Stimulated activated CD4-positive, alpha-beta T cell treated with anti-CD3 and anti-CD28 coated beads, TNF-alpha, amount 100 ng/mL, for 1 hour (primary cell): ENCODE measurements around the gene NOS3.
"Not testable (repeated sequence)": the region's sequence is repeated elsewhere in the genome, so short reads cannot be mapped to it uniquely, and the experiment has no call there.

ENCODE experiments used
- DNase-seq, 3 donors: peaks; one replicate each; pipeline ENCODE4 v3.0.0-alpha.2; 2020; ENCODE audit warnings: low read depth in 3 of 3, low spot score in 1 of 3

NOS3 gene

GRCh38 chr7:150999497-151000230, 8.8 kb downstream of the NOS3 start:
- no peak for DNase-seq

GRCh38 chr7:151000897-151001495, 10.2 kb downstream of the NOS3 start:
- no peak for DNase-seq

- DNase-seq, result no peak
These were observed 10.7 kb downstream of the NOS3 start for GRCh38 chr7:151001546-151001945.

- no peak for DNase-seq
These were observed 12.8 kb downstream of the NOS3 start for GRCh38 chr7:151003572-151003971.

GRCh38 chr7:151005566-151005965, 14.7 kb downstream of the NOS3 start:
- DNase-seq, result no peak

GRCh38 chr7:151006590-151007300, 15.9 kb downstream of the NOS3 start:
- DNase-seq, result no peak

- DNase-seq, result no peak
These were observed 16.7 kb downstream of the NOS3 start for GRCh38 chr7:151007469-151007898.

GRCh38 chr7:151008143-151008510, 17.3 kb downstream of the NOS3 start:
- DNase-seq, result no peak

- peak; percentile 42 to 80 (median 52) for DNase-seq
These were observed 17.9 kb downstream of the NOS3 start for GRCh38 chr7:151008511-151009323.

- no peak for DNase-seq
These were observed 18.7 kb downstream of the NOS3 start for GRCh38 chr7:151009327-151010036.

GRCh38 chr7:151010037-151010306, 19.2 kb downstream of the NOS3 start:
- DNase-seq, result no peak

- no peak for DNase-seq
These were observed 19.7 kb downstream of the NOS3 start for GRCh38 chr7:151010307-151011096.

GRCh38 chr7:151011097-151011409, 20.2 kb downstream of the NOS3 start:
- DNase-seq, result no peak

- DNase-seq, result not testable (repeated sequence)
These were observed 20.8 kb downstream of the NOS3 start for GRCh38 chr7:151011616-151012015.

- DNase-seq, result no peak
These were observed 21.3 kb downstream of the NOS3 start for GRCh38 chr7:151012031-151012692.

GRCh38 chr7:151012911-151013347, 22.1 kb downstream of the NOS3 start:
- DNase-seq, result no peak

- peak in 1 of 3 donors; percentile 16 for DNase-seq
These were observed 22.5 kb downstream of the NOS3 start for GRCh38 chr7:151013356-151013732.

GRCh38 chr7:151013733-151014497, 23.1 kb downstream of the NOS3 start:
- DNase-seq, result peak; percentile 64 to 75 (median 67)

- no peak for DNase-seq
These were observed 24.1 kb downstream of the NOS3 start for GRCh38 chr7:151014950-151015349.
